ENCODE data around the gene RP9.

RP9 gene

GRCh38 chr7:33062782-33063443 is 46.3 kb downstream of the RP9 start:
- peak; percentile 86 for DNase-seq (ENCODE audit: low read depth, low spot score)

- no peak for DNase-seq (ENCODE audit: low read depth, low spot score)
Observed at GRCh38 chr7:33062023-33062781, 47.0 kb downstream of the RP9 start, which contains the start of gene NT5C3A. Gene NT5C3A, minus strand, starts transcription at chr7:33062776. Its CDS starts 71 bp downstream, at chr7:33062705.

GRCh38 chr7:33061282-33061937 is 47.8 kb downstream of the RP9 start:
- no peak for DNase-seq (ENCODE audit: low read depth, low spot score)

GRCh38 chr7:33059635-33060034 is 49.6 kb downstream of the RP9 start:
- DNase-seq (ENCODE audit: low read depth, low spot score): no peak

- DNase-seq (ENCODE audit: low read depth, low spot score): no peak
Observed at GRCh38 chr7:33055158-33055557, 54.0 kb downstream of the RP9 start.

GRCh38 chr7:33054261-33054964 is 54.8 kb downstream of the RP9 start:
- no peak for DNase-seq (ENCODE audit: low read depth, low spot score)

- no peak for DNase-seq (ENCODE audit: low read depth, low spot score)
Observed at GRCh38 chr7:33053721-33054120, 55.5 kb downstream of the RP9 start.

GRCh38 chr7:33050535-33051318 is 58.5 kb downstream of the RP9 start:
- DNase-seq (ENCODE audit: low read depth, low spot score): no peak

- no peak for DNase-seq (ENCODE audit: low read depth, low spot score)
Observed at GRCh38 chr7:33048704-33049103, 60.5 kb downstream of the RP9 start.

GRCh38 chr7:33048257-33048656 is 60.9 kb downstream of the RP9 start:
- DNase-seq (ENCODE audit: low read depth, low spot score): no peak

GRCh38 chr7:33044986-33045385 is 64.2 kb downstream of the RP9 start:
- DNase-seq (ENCODE audit: low read depth, low spot score): no peak

Measured in brain pericyte (primary cell).